OCI-LY1 (cell line): ENCODE measurements around the gene GFRA4.

Experiments used
- H2AFZ ChIP-seq: fragments of 200-600 bp; sonication (generic), shearing (Covaris generic); 2 replicates; pipeline ENCODE4 v1.6.0; 2014; ENCODE audit warnings: antibody characterized with exemption, mild to moderate bottlenecking, low read length
- H3F3A ChIP-seq: fragments of 200-600 bp; sonication (generic), shearing (Covaris generic); 2 replicates; pipeline ENCODE4 v1.6.0; 2014; ENCODE audit warnings: mild to moderate bottlenecking, antibody characterized with exemption, low read length, moderate library complexity; ENCODE audit not compliant: insufficient read depth
- H3K27ac ChIP-seq: fragments of 200-600 bp; sonication (generic); 2 replicates; pipeline ENCODE4 v1.5.1; 2014; ENCODE audit warnings: low read length, mixed run types, mild to moderate bottlenecking, low read depth; ENCODE audit not compliant: poor library complexity, severe bottlenecking
- H3K27me3 ChIP-seq: fragments of 200-600 bp; sonication (generic); 2 replicates; pipeline ENCODE4 v1.6.0; 2014; ENCODE audit warnings: antibody characterized with exemption, mild to moderate bottlenecking, low read length, moderate library complexity; ENCODE audit not compliant: insufficient read depth
- H3K36me3 ChIP-seq: fragments of 200-600 bp; sonication (generic); 2 replicates; pipeline ENCODE4 v1.6.1; 2014; ENCODE audit warnings: mild to moderate bottlenecking, antibody characterized with exemption, low read length, moderate library complexity, mixed read lengths; ENCODE audit not compliant: insufficient read depth
- H3K4me1 ChIP-seq: fragments of 200-600 bp; sonication (generic); 2 replicates; pipeline ENCODE4 v1.5.1; 2014; ENCODE audit warnings: mild to moderate bottlenecking, low read length, moderate library complexity; ENCODE audit not compliant: insufficient read depth, severe bottlenecking
- H3K4me2 ChIP-seq: fragments of 200-600 bp; sonication (generic), shearing (Covaris generic); 2 replicates; pipeline ENCODE4 v1.6.1; 2014; ENCODE audit warnings: low read length
- H3K4me3 ChIP-seq: fragments of 200-600 bp; sonication (generic); 2 replicates; pipeline ENCODE4 v1.5.1; 2014; ENCODE audit warnings: low read length, low read depth, mild to moderate bottlenecking, mixed read lengths; ENCODE audit not compliant: poor library complexity, severe bottlenecking
- H3K79me2 ChIP-seq: fragments of 200-600 bp; shearing (Covaris generic); 2 replicates; pipeline ENCODE4 v1.6.1; 2016; ENCODE audit warnings: mixed run types, low read length, mixed read lengths; ENCODE audit not compliant: insufficient read depth
- H3K9ac ChIP-seq: fragments of 200-600 bp; sonication (generic), shearing (Covaris generic); 2 replicates; pipeline ENCODE4 v1.6.1; 2014; ENCODE audit warnings: mild to moderate bottlenecking, low read length, mixed read lengths
- H3K9me2 ChIP-seq: fragments of 200-600 bp; sonication (generic), shearing (Covaris generic); 2 replicates; pipeline ENCODE4 v1.6.1; 2014; ENCODE audit warnings: low read depth, mild to moderate bottlenecking, low read length, mixed read lengths
- H3K9me3 ChIP-seq: fragments of 200-600 bp; shearing (Covaris generic); 2 replicates; pipeline ENCODE4 v1.6.1; 2014; ENCODE audit warnings: low read length, mixed read lengths
- H4K20me1 ChIP-seq: fragments of 200-600 bp; sonication (generic), shearing (Covaris generic); 2 replicates; pipeline ENCODE4 v1.6.0; 2016; ENCODE audit warnings: mild to moderate bottlenecking, low read length; ENCODE audit not compliant: insufficient read depth
- CTCF ChIP-seq: fragments of 200-600 bp; sonication (generic), shearing (Covaris generic); IDR thresholded peaks from 2 replicates; pipeline ENCODE4 v1.5.1; 2017; ENCODE audit warnings: mild to moderate bottlenecking, antibody characterized with exemption, low read length, moderate library complexity, mixed read lengths
- EZH2 ChIP-seq: fragments of 200-600 bp; sonication (generic), shearing (Covaris generic); IDR thresholded peaks from 2 replicates; pipeline ENCODE4 v1.8.0; 2017; ENCODE audit warnings: borderline replicate concordance, mixed run types, mild to moderate bottlenecking, antibody characterized with exemption, low read length, moderate library complexity, mixed read lengths

The GFRA4 gene

GRCh38 chr20:3674447-3674846 lies 11.2 kb upstream of the GFRA4 start:
- H3K4me2 ChIP-seq = no peak overlapping the region
- no peak overlapping the region for H3K4me3 ChIP-seq
- no peaks in the 10 kb centered on the region for H3K27me3 ChIP-seq
- no peaks in the 10 kb centered on the region for H3K9me3 ChIP-seq
- H2AFZ ChIP-seq = no peak overlapping the region
- TF ChIP-seq CTCF = no peak
- no peak for TF ChIP-seq EZH2
- no peaks in the 10 kb centered on the region for H3K79me2 ChIP-seq
- no peak overlapping the region for H3K27ac ChIP-seq
- H3K36me3 ChIP-seq = no peaks in the 10 kb centered on the region
- no peaks in the 10 kb centered on the region for H3K9me2 ChIP-seq
- no peaks in the 10 kb centered on the region for H3K4me1 ChIP-seq
- no peak overlapping the region for H3K9ac ChIP-seq
- H4K20me1 ChIP-seq = no peaks in the 10 kb centered on the region
- no peaks in the 10 kb centered on the region for H3F3A ChIP-seq

- Histone ChIP-seq H3K9ac (no peak overlapping the region), H3K27me3 (no peaks in the 10 kb centered on the region), H3K36me3 (no peaks in the 10 kb centered on the region), H3K4me1 (no peaks in the 10 kb centered on the region), H3K9me2 (no peaks in the 10 kb centered on the region), H3K27ac (no peak overlapping the region), H3K9me3 (no peaks in the 10 kb centered on the region), H3K4me2 (no peak overlapping the region), H2AFZ (no peak overlapping the region), H4K20me1 (no peaks in the 10 kb centered on the region), H3K4me3 (no peak overlapping the region), H3K79me2 (no peaks in the 10 kb centered on the region), H3F3A (no peaks in the 10 kb centered on the region)
- TF ChIP-seq CTCF (no peak), EZH2 (no peak)
Measured at GRCh38 chr20:3673221-3674070, 10.2 kb upstream of the GFRA4 start.

- Histone ChIP-seq H3K27me3 (no peaks in the 10 kb centered on the region), H3F3A (no peaks in the 10 kb centered on the region), H4K20me1 (no peaks in the 10 kb centered on the region), H3K9me3 (no peaks in the 10 kb centered on the region), H3K4me3 (no peak overlapping the region), H3K79me2 (no peaks in the 10 kb centered on the region), H2AFZ (no peak overlapping the region), H3K27ac (no peak overlapping the region), H3K4me2 (no peak overlapping the region), H3K36me3 (no peaks in the 10 kb centered on the region), H3K9me2 (no peaks in the 10 kb centered on the region), H3K4me1 (no peaks in the 10 kb centered on the region), H3K9ac (no peak overlapping the region)
- TF ChIP-seq CTCF (no peak), EZH2 (no peak)
Measured at GRCh38 chr20:3672547-3673171, 9.5 kb upstream of the GFRA4 start.
